A549 (cell line): Measurements from ENCODE around the gene SWAP70.

Experiments
- HOXB5 ChIP-seq: fragments of 250-450 bp; sonication (Bioruptor Pico); IDR thresholded peaks from 2 replicates; pipeline ENCODE4 v1.5.0; 2020; ENCODE audit warnings: mild to moderate bottlenecking, moderate library complexity
- POLR2AphosphoS2 ChIP-seq: conservative IDR thresholded peaks from 2 replicates; pipeline ENCODE4 v1.6.1; 2012; ENCODE audit warnings: low read length, improper control_type of control experiment, inconsistent platforms
- TF ChIP-seq, protein P1 (sequence below): fragments of >200 bp; sonication (Bioruptor Twin); formaldehyde crosslinking; IDR thresholded peaks from 3 replicates; pipeline ENCODE4 v1.5.1; 2016

DNA sequence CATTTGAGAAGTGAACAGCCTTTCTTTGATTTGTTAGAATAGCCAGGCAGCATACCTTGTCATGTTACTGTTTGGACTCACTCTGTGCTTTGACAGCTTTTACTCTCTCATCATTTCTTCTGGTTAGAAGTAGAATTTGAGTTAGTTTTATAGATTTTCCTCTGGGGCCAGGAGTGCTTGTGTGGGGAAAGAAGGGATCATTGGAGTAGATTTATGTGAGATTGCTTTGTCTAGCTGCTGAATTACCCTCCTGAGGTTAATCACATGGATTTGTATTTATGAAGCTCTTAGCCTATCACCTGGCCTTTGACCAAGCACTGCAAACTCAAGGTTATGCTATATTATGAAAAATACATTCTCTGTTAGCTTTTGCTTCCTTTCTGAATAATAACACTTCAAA, 54.3 kb downstream of the SWAP70 start:
- TF ChIP-seq HOXB5 (CRISPR knock-in tag) (no peak), POLR2AphosphoS2 (no peak)
- TF ChIP-seq, protein P1, sequence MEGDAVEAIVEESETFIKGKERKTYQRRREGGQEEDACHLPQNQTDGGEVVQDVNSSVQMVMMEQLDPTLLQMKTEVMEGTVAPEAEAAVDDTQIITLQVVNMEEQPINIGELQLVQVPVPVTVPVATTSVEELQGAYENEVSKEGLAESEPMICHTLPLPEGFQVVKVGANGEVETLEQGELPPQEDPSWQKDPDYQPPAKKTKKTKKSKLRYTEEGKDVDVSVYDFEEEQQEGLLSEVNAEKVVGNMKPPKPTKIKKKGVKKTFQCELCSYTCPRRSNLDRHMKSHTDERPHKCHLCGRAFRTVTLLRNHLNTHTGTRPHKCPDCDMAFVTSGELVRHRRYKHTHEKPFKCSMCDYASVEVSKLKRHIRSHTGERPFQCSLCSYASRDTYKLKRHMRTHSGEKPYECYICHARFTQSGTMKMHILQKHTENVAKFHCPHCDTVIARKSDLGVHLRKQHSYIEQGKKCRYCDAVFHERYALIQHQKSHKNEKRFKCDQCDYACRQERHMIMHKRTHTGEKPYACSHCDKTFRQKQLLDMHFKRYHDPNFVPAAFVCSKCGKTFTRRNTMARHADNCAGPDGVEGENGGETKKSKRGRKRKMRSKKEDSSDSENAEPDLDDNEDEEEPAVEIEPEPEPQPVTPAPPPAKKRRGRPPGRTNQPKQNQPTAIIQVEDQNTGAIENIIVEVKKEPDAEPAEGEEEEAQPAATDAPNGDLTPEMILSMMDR: no peak
